Measurements from ENCODE around the gene SERPINE2. TPM values are rescaled to one million over a fixed set of nuclear protein-coding genes. Genes with fewer than 3 reads are reported as not detected.

Gene SERPINE2
- total and polyA plus RNA-seq, 2 donors (not counting 3 experiments of a cell fraction or from before 2014, with no cell fraction given) = 4.0 to 8.8 TPM

DNA sequence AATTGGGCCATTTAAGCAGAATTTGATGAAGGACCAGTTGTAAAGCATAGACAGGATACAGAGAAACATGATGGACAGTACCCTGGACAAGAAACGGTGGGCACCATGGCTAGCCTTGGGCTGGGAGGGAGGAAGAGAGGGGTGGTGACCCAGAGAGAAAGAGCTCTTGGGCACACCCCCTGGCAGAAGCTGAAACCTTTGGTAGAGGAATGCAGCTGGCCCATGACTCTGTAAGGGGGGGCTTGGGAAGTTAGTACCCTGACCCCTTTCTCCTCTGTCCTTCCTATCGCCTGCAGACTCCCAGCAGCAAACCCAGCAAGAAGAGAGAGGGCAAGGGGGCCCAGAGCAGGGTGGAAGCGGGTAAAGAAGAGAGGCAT is 49.2 kb downstream of the SERPINE2 start:
- TF ChIP-seq, protein P1, sequence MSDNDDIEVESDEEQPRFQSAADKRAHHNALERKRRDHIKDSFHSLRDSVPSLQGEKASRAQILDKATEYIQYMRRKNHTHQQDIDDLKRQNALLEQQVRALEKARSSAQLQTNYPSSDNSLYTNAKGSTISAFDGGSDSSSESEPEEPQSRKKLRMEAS (IDR thresholded peaks at IDR 0.05; ENCODE audit: insufficient read depth, insufficient read length) = no peak
- TF ChIP-seq, protein P2, sequence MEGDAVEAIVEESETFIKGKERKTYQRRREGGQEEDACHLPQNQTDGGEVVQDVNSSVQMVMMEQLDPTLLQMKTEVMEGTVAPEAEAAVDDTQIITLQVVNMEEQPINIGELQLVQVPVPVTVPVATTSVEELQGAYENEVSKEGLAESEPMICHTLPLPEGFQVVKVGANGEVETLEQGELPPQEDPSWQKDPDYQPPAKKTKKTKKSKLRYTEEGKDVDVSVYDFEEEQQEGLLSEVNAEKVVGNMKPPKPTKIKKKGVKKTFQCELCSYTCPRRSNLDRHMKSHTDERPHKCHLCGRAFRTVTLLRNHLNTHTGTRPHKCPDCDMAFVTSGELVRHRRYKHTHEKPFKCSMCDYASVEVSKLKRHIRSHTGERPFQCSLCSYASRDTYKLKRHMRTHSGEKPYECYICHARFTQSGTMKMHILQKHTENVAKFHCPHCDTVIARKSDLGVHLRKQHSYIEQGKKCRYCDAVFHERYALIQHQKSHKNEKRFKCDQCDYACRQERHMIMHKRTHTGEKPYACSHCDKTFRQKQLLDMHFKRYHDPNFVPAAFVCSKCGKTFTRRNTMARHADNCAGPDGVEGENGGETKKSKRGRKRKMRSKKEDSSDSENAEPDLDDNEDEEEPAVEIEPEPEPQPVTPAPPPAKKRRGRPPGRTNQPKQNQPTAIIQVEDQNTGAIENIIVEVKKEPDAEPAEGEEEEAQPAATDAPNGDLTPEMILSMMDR (IDR thresholded peaks at IDR 0.05; ENCODE audit: extremely low read depth in 1 of 2, insufficient read depth in 1 of 2, low read depth in 1 of 2, low read length in 2 of 2) = no peak
- TF ChIP-seq EZH2 (IDR thresholded peaks at IDR 0.05; ENCODE audit: borderline replicate concordance, low read depth, low read length, severe bottlenecking) = no peak
- TF ChIP-seq MYC (IDR thresholded peaks at IDR 0.05; ENCODE audit: low read depth, low read length) = no peak
- TF ChIP-seq GATA2 (IDR thresholded peaks at IDR 0.05; ENCODE audit: insufficient read depth, insufficient read length, low read depth, low read length) = no peak
- no peak for TF ChIP-seq POLR2A (IDR thresholded peaks at IDR 0.05; ENCODE audit: low read depth, low read length)
- TF ChIP-seq JUN (IDR thresholded peaks at IDR 0.05; ENCODE audit: borderline replicate concordance, insufficient read depth, insufficient read length, low read depth) = no peak
- Histone ChIP-seq H3K4me3 (replicated peaks in 1 of 3; ENCODE audit: insufficient read depth in 1 of 3, low read depth in 1 of 3, low read length in 3 of 3) (no peak overlapping the region), H3K4me2 (ENCODE audit: insufficient read depth, low read length) (no peak overlapping the region), H4K20me1 (replicated peaks; ENCODE audit: control insufficient read depth, extremely low read depth, insufficient read depth, low read length) (no peaks in the 10 kb centered on the region), H3K9ac (replicated peaks; ENCODE audit: extremely low read depth, insufficient read depth, low read length) (no peak overlapping the region), H3K9me1 (replicated peaks; ENCODE audit: control insufficient read depth, extremely low read depth, insufficient read depth, low read length) (no peaks in the 10 kb centered on the region), H3K36me3 (ENCODE audit: control insufficient read depth in 2 of 2, extremely low read depth in 1 of 2, insufficient read depth in 2 of 2, low read length in 2 of 2) (no peaks in the 10 kb centered on the region), H3K9me3 (replicated peaks; ENCODE audit: control insufficient read depth, insufficient read depth, low read length) (no peaks in the 10 kb centered on the region), H3K27me3 (ENCODE audit: control insufficient read depth in 2 of 2, insufficient read depth in 2 of 2, low read length in 2 of 2) (peaks cover 0 to 6% of the 10 kb centered on the region in 2 experiments), H3K79me2 (ENCODE audit: control insufficient read depth, insufficient read depth, low read length) (no peaks in the 10 kb centered on the region), H3K27ac (ENCODE audit: insufficient read depth, low read depth, low read length) (no peak overlapping the region), H2AFZ (ENCODE audit: low read depth, low read length) (no peak overlapping the region), H3K4me1 (ENCODE audit: control insufficient read depth, extremely low read depth, insufficient read depth, low read length) (no peaks in the 10 kb centered on the region)
- FAIRE-seq (no peak), DNase-seq (ENCODE audit: low read depth, low spot score) (no peak)
- CTCF ChIA-PET = interaction anchor here (0.7 to 9.0 kb wide), 3 partner anchors 15 to 296 kb away, joined by 3 to 875 read pairs (median 16); no protein-coding TSS in a partner anchor
- no TSS peak for BruUV-seq (replicated peaks)
- POLR2A ChIA-PET = no interaction called here
- dilution Hi-C loops (cut with MboI; ENCODE audit: extremely low pct_ligation_motif_present, low sequenced_read_pairs) (no loop called here), intact Hi-C loops (cut with micrococcal nuclease) (loop anchor here (5.0 kb wide), 1 partner anchor 152 kb away; no protein-coding TSS in a partner anchor)

Data from endothelial cell of umbilical vein (primary cell).